ENCODE results near the gene GALNT2. TPM values are rescaled to one million over a fixed set of nuclear protein-coding genes. Genes with fewer than 3 reads are reported as not detected.

Gene GALNT2
- total RNA-seq, 1 donor from 2014 or later = 58.0 TPM

GRCh38 chr1:230199554-230199953 is 132.5 kb downstream of the GALNT2 start:
- no peak for DNase-seq (ENCODE audit: low read depth, low spot score)
- no peaks in the 10 kb centered on the region for H3K9me3 Mint-ChIP-seq
- H3K4me3 Mint-ChIP-seq = no peak overlapping the region
- TF ChIP-seq CTCF (conservative IDR thresholded peaks at IDR 0.05) = no peak
- H3K27me3 Mint-ChIP-seq (ENCODE audit: low read depth) = no peaks in the 10 kb centered on the region
- H3K36me3 Mint-ChIP-seq (ENCODE audit: low read depth) = peaks cover under 1% of the 10 kb centered on the region
- peaks cover 28% of the 10 kb centered on the region for H3K4me1 Mint-ChIP-seq
- no peak overlapping the region for H3K27ac Mint-ChIP-seq (ENCODE audit: unreplicated experiment)

GRCh38 chr1:230200276-230200675 is 133.2 kb downstream of the GALNT2 start:
- no peaks in the 10 kb centered on the region for H3K27me3 Mint-ChIP-seq (ENCODE audit: low read depth)

GRCh38 chr1:230201445-230201844 is 134.4 kb downstream of the GALNT2 start:
- no peaks in the 10 kb centered on the region for H3K9me3 Mint-ChIP-seq
- H3K27me3 Mint-ChIP-seq (ENCODE audit: low read depth) = no peaks in the 10 kb centered on the region
- peak overlapping the region; percentile 8 for H3K27ac Mint-ChIP-seq (ENCODE audit: unreplicated experiment)
- H3K4me3 Mint-ChIP-seq = no peak overlapping the region
- H3K4me1 Mint-ChIP-seq = peaks cover 32% of the 10 kb centered on the region
- H3K36me3 Mint-ChIP-seq (ENCODE audit: low read depth) = peaks cover 3% of the 10 kb centered on the region
- no peak for DNase-seq (ENCODE audit: low read depth, low spot score)
- TF ChIP-seq CTCF (conservative IDR thresholded peaks at IDR 0.05) = no peak

More at GRCh38 chr1:230200276-230200675, 133.2 kb downstream of the GALNT2 start:
- no peak overlapping the region for H3K27ac Mint-ChIP-seq (ENCODE audit: unreplicated experiment)
- peaks cover 25% of the 10 kb centered on the region for H3K4me1 Mint-ChIP-seq
- H3K36me3 Mint-ChIP-seq (ENCODE audit: low read depth) = peaks cover 3% of the 10 kb centered on the region
- no peaks in the 10 kb centered on the region for H3K9me3 Mint-ChIP-seq
- H3K4me3 Mint-ChIP-seq = no peak overlapping the region
- no peak for TF ChIP-seq CTCF (conservative IDR thresholded peaks at IDR 0.05)
- DNase-seq (ENCODE audit: low read depth, low spot score) = no peak

GRCh38 chr1:230204842-230205241 is 137.8 kb downstream of the GALNT2 start:
- no peak overlapping the region for H3K27ac Mint-ChIP-seq (ENCODE audit: unreplicated experiment)

GRCh38 chr1:230205719-230206198 is 138.7 kb downstream of the GALNT2 start:
- DNase-seq (ENCODE audit: low read depth, low spot score) = no peak
- Mint-ChIP-seq H3K36me3 (ENCODE audit: low read depth) (peaks cover 3% of the 10 kb centered on the region), H3K9me3 (no peaks in the 10 kb centered on the region), H3K4me1 (peaks cover 45% of the 10 kb centered on the region), H3K4me3 (no peak overlapping the region), H3K27ac (ENCODE audit: unreplicated experiment) (no peak overlapping the region), H3K27me3 (ENCODE audit: low read depth) (no peaks in the 10 kb centered on the region)
- no peak for TF ChIP-seq CTCF (conservative IDR thresholded peaks at IDR 0.05)

More at GRCh38 chr1:230204842-230205241, 137.8 kb downstream of the GALNT2 start:
- Mint-ChIP-seq H3K9me3 (no peaks in the 10 kb centered on the region), H3K27me3 (ENCODE audit: low read depth) (no peaks in the 10 kb centered on the region), H3K36me3 (ENCODE audit: low read depth) (peaks cover 3% of the 10 kb centered on the region), H3K4me3 (no peak overlapping the region), H3K4me1 (peaks cover 42% of the 10 kb centered on the region)
- no peak for TF ChIP-seq CTCF (conservative IDR thresholded peaks at IDR 0.05)
- DNase-seq (ENCODE audit: low read depth, low spot score) = no peak

Data from neural crest cell (in vitro differentiated cells).